Nephron (organoid): Measurements from ENCODE around the gene PEAK1.

ENCODE experiments used
- H3K27ac Mint-ChIP-seq, 3 experiments: 2 replicates each; pipeline ENCODE4 v1.8.0; 2020; ENCODE audit warnings: mixed read lengths in 3 of 3, mild to moderate bottlenecking in 2 of 3, moderate library complexity in 1 of 3
- H3K27me3 Mint-ChIP-seq: 2 replicates; pipeline ENCODE4 v1.8.0; 2021; ENCODE audit warnings: low read depth, mild to moderate bottlenecking, moderate library complexity, mixed read lengths
- H3K36me3 Mint-ChIP-seq: 2 replicates; pipeline ENCODE4 v1.8.0; 2020; ENCODE audit warnings: low read depth, mixed read lengths
- H3K4me1 Mint-ChIP-seq: 2 replicates; pipeline ENCODE4 v1.8.0; 2020; ENCODE audit warnings: mixed read lengths
- H3K4me3 Mint-ChIP-seq, 3 experiments: 2 replicates each; pipeline ENCODE4 v1.8.0; 2020; ENCODE audit warnings: mild to moderate bottlenecking in 3 of 3, mixed read lengths in 3 of 3, moderate library complexity in 2 of 3
- H3K9me3 Mint-ChIP-seq: 2 replicates; pipeline ENCODE4 v1.8.0; 2020; ENCODE audit warnings: mixed read lengths
- CTCF ChIP-seq, 3 experiments: fragments of 200-600 bp; sonication (generic); IDR thresholded peaks; one replicate each; pipeline ENCODE4 v1.5.0; 2021; ENCODE audit warnings: antibody characterized with exemption in 3 of 3; ENCODE audit not compliant: unreplicated experiment in 3 of 3

PEAK1 gene

GRCh38 chr15:77384086-77384485 is 35.8 kb downstream of the PEAK1 start:
- Mint-ChIP-seq H3K4me3 (no peak overlapping the region), H3K27ac (no peak overlapping the region), H3K27me3 (no peaks in the 10 kb centered on the region), H3K9me3 (no peaks in the 10 kb centered on the region), H3K36me3 (no peaks in the 10 kb centered on the region), H3K4me1 (peaks cover 19% of the 10 kb centered on the region)
- TF ChIP-seq CTCF (IDR thresholded peaks at IDR 0.05; ENCODE audit: unreplicated experiment in 3 of 3) = no peak

- no peak overlapping the region for H3K27ac Mint-ChIP-seq
- no peaks in the 10 kb centered on the region for H3K9me3 Mint-ChIP-seq
- no peak overlapping the region for H3K4me3 Mint-ChIP-seq
- peaks cover 6% of the 10 kb centered on the region for H3K4me1 Mint-ChIP-seq
- no peak for TF ChIP-seq CTCF (IDR thresholded peaks at IDR 0.05; ENCODE audit: unreplicated experiment in 3 of 3)
- no peaks in the 10 kb centered on the region for H3K36me3 Mint-ChIP-seq
- H3K27me3 Mint-ChIP-seq = no peaks in the 10 kb centered on the region
Observed at GRCh38 chr15:77380033-77380432, 39.9 kb downstream of the PEAK1 start.

- Mint-ChIP-seq H3K4me1 (no peaks in the 10 kb centered on the region), H3K27me3 (no peaks in the 10 kb centered on the region), H3K27ac (no peak overlapping the region), H3K9me3 (no peaks in the 10 kb centered on the region), H3K4me3 (no peak overlapping the region), H3K36me3 (no peaks in the 10 kb centered on the region)
- TF ChIP-seq CTCF (IDR thresholded peaks at IDR 0.05; ENCODE audit: unreplicated experiment in 3 of 3) = no peak
Observed at GRCh38 chr15:77376770-77377169, 43.1 kb downstream of the PEAK1 start.

GRCh38 chr15:77375133-77375532 is 44.8 kb downstream of the PEAK1 start:
- H3K27me3 Mint-ChIP-seq = no peaks in the 10 kb centered on the region
- no peaks in the 10 kb centered on the region for H3K9me3 Mint-ChIP-seq
- H3K4me1 Mint-ChIP-seq = no peaks in the 10 kb centered on the region
- no peak for TF ChIP-seq CTCF (IDR thresholded peaks at IDR 0.05; ENCODE audit: unreplicated experiment in 3 of 3)
- H3K4me3 Mint-ChIP-seq = no peak overlapping the region
- H3K36me3 Mint-ChIP-seq = no peaks in the 10 kb centered on the region
- H3K27ac Mint-ChIP-seq = no peak overlapping the region

- TF ChIP-seq CTCF (IDR thresholded peaks at IDR 0.05; ENCODE audit: unreplicated experiment in 3 of 3) = no peak
- Mint-ChIP-seq H3K27me3 (no peaks in the 10 kb centered on the region), H3K4me3 (no peak overlapping the region), H3K4me1 (no peaks in the 10 kb centered on the region), H3K27ac (no peak overlapping the region), H3K36me3 (no peaks in the 10 kb centered on the region), H3K9me3 (no peaks in the 10 kb centered on the region)
Observed at GRCh38 chr15:77373441-77373840, 46.5 kb downstream of the PEAK1 start.

- Mint-ChIP-seq H3K4me3 (no peak overlapping the region), H3K27me3 (no peaks in the 10 kb centered on the region), H3K27ac (no peak overlapping the region), H3K4me1 (no peaks in the 10 kb centered on the region), H3K9me3 (no peaks in the 10 kb centered on the region), H3K36me3 (no peaks in the 10 kb centered on the region)
- TF ChIP-seq CTCF (IDR thresholded peaks at IDR 0.05; ENCODE audit: unreplicated experiment in 3 of 3) = no peak
Observed at GRCh38 chr15:77371850-77372563, 47.9 kb downstream of the PEAK1 start.
